Measurements from ENCODE around the gene PRR7. TPM values are rescaled to one million over a fixed set of nuclear protein-coding genes. Genes with fewer than 3 reads are reported as not detected.

The PRR7 gene
- total and polyA plus RNA-seq, 2 experiments from 2014 or later: 4.8 to 11.7 TPM

GRCh38 chr5:177409043-177409801 lies 37.4 kb upstream of the PRR7 start, which contains the start of gene F12:
Gene F12, minus strand, starts transcription at chr5:177409564. Its CDS starts 37 bp downstream, at chr5:177409527.
- Histone ChIP-seq H3K9me2 (replicated peaks; ENCODE audit: insufficient read depth) (no peaks in the 10 kb centered on the region), H3K4me2 (no peak within 1 kb of the TSS), H3K4me3 (no peak within 1 kb of the TSS), H3K9me3 (ENCODE audit: low read depth) (no peaks in the 10 kb centered on the region), H3K27ac (no peak within 1 kb of the TSS), H2AFZ (no peak within 1 kb of the TSS), H3K27me3 (no peaks in the 10 kb centered on the region), H3K4me1 (ENCODE audit: insufficient read depth) (peaks cover 4% of the 10 kb centered on the region), H3K36me3 (replicated peaks; ENCODE audit: insufficient read depth, low read depth) (no peaks in the 10 kb centered on the region), H3K79me2 (no peaks in the 10 kb centered on the region), H4K20me1 (ENCODE audit: insufficient read depth, poor library complexity, severe bottlenecking) (no peaks in the 10 kb centered on the region)
- 87% methylated on average over 9 of the region's 9 CpGs for WGBS (ENCODE audit: low lambda C conversion rate, missing lambda C conversion rate)
- no peak for TF ChIP-seq EZH2phosphoT487 (IDR thresholded peaks at IDR 0.05; ENCODE audit: low read depth, severe bottlenecking, unreplicated experiment)
- TF ChIP-seq CTCF (IDR thresholded peaks at IDR 0.05; ENCODE audit: poor library complexity): no peak
- no peak for TF ChIP-seq EZH2 (IDR thresholded peaks at IDR 0.05; ENCODE audit: borderline replicate concordance)
- DNase-seq (ENCODE audit: low spot score): no peak

- Histone ChIP-seq H3K9me3 (ENCODE audit: low read depth) (no peaks in the 10 kb centered on the region), H3K27ac (no peak overlapping the region), H4K20me1 (ENCODE audit: insufficient read depth, poor library complexity, severe bottlenecking) (no peaks in the 10 kb centered on the region), H3K27me3 (no peaks in the 10 kb centered on the region), H3K79me2 (no peaks in the 10 kb centered on the region), H3K4me2 (no peak overlapping the region), H3K4me3 (no peak overlapping the region), H3K4me1 (ENCODE audit: insufficient read depth) (no peaks in the 10 kb centered on the region), H3K9me2 (replicated peaks; ENCODE audit: insufficient read depth) (no peaks in the 10 kb centered on the region), H2AFZ (no peak overlapping the region), H3K36me3 (replicated peaks; ENCODE audit: insufficient read depth, low read depth) (no peaks in the 10 kb centered on the region)
- no peak for TF ChIP-seq EZH2phosphoT487 (IDR thresholded peaks at IDR 0.05; ENCODE audit: low read depth, severe bottlenecking, unreplicated experiment)
- TF ChIP-seq EZH2 (IDR thresholded peaks at IDR 0.05; ENCODE audit: borderline replicate concordance): no peak
- no peak for TF ChIP-seq CTCF (IDR thresholded peaks at IDR 0.05; ENCODE audit: poor library complexity)
- no peak for DNase-seq (ENCODE audit: low spot score)
- WGBS (ENCODE audit: low lambda C conversion rate, missing lambda C conversion rate): 93% methylated on average over 3 of the region's 3 CpGs
Observed at GRCh38 chr5:177410575-177410974, 36.0 kb upstream of the PRR7 start.

GRCh38 chr5:177412603-177413233 lies 33.9 kb upstream of the PRR7 start:
- no peak for TF ChIP-seq CTCF (IDR thresholded peaks at IDR 0.05; ENCODE audit: poor library complexity)
- no peak for TF ChIP-seq EZH2phosphoT487 (IDR thresholded peaks at IDR 0.05; ENCODE audit: low read depth, severe bottlenecking, unreplicated experiment)
- no peak for TF ChIP-seq EZH2 (IDR thresholded peaks at IDR 0.05; ENCODE audit: borderline replicate concordance)
- H3K4me2 ChIP-seq: no peak overlapping the region

More at GRCh38 chr5:177412603-177413233, 33.9 kb upstream of the PRR7 start:
- Histone ChIP-seq H3K4me3 (no peak overlapping the region), H3K9me2 (replicated peaks; ENCODE audit: insufficient read depth) (no peaks in the 10 kb centered on the region), H2AFZ (no peak overlapping the region), H3K79me2 (no peaks in the 10 kb centered on the region), H3K27me3 (no peaks in the 10 kb centered on the region), H3K36me3 (replicated peaks; ENCODE audit: insufficient read depth, low read depth) (no peaks in the 10 kb centered on the region), H3K4me1 (ENCODE audit: insufficient read depth) (no peaks in the 10 kb centered on the region), H3K27ac (no peak overlapping the region), H3K9me3 (ENCODE audit: low read depth) (no peaks in the 10 kb centered on the region), H4K20me1 (ENCODE audit: insufficient read depth, poor library complexity, severe bottlenecking) (no peaks in the 10 kb centered on the region)
- 87% methylated on average over 8 of the region's 8 CpGs for WGBS (ENCODE audit: low lambda C conversion rate, missing lambda C conversion rate)
- DNase-seq (ENCODE audit: low spot score): no peak

Measured in hepatocyte (in vitro differentiated cells).